Smooth muscle cell (in vitro differentiated cells): ENCODE results near the gene CHIT1. TPM values are rescaled to one million over a fixed set of nuclear protein-coding genes. Genes with fewer than 3 reads are reported as not detected.
"Not testable (repeated sequence)": the region's sequence is repeated elsewhere in the genome, so short reads cannot be mapped to it uniquely, and the experiment has no call there.

Experiments
- DNase-seq: peaks from one replicate; lab custom pipeline; 2025; ENCODE audit not compliant: unreplicated experiment; lab: John Stamatoyannopoulos, UW
- H2AFZ ChIP-seq: fragments of 200-600 bp; sonication (generic); 2 replicates; pipeline ENCODE4 v1.6.0; 2016; ENCODE audit warnings: antibody characterized with exemption, low read depth, mild to moderate bottlenecking
- H3F3A ChIP-seq: fragments of 200-600 bp; sonication (generic); 2 replicates; pipeline ENCODE4 v1.6.0; 2017; ENCODE audit warnings: antibody characterized with exemption, low read depth
- H3K27ac ChIP-seq: fragments of 200-600 bp; sonication (generic); 2 replicates; pipeline ENCODE4 v1.5.1; 2016; ENCODE audit warnings: low read depth, mild to moderate bottlenecking
- H3K27me3 ChIP-seq: fragments of 200-600 bp; sonication (generic); 2 replicates; pipeline ENCODE4 v1.6.1; 2016; ENCODE audit warnings: low read depth, mild to moderate bottlenecking
- H3K36me3 ChIP-seq: fragments of 200-600 bp; sonication (generic); 2 replicates; pipeline ENCODE4 v1.5.1; 2016; ENCODE audit warnings: low read depth
- H3K4me1 ChIP-seq: fragments of 200-600 bp; sonication (generic); 2 replicates; pipeline ENCODE4 v1.5.1; 2016; ENCODE audit warnings: low read depth
- H3K4me2 ChIP-seq: fragments of 200-600 bp; sonication (generic); 2 replicates; pipeline ENCODE4 v1.6.0; 2016; ENCODE audit warnings: mild to moderate bottlenecking
- H3K4me3 ChIP-seq: fragments of 200-600 bp; sonication (generic); 2 replicates; pipeline ENCODE4 v1.5.1; 2016; ENCODE audit warnings: mild to moderate bottlenecking
- H3K79me2 ChIP-seq: fragments of 200-600 bp; sonication (generic); 2 replicates; pipeline ENCODE4 v1.6.0; 2016; ENCODE audit warnings: low read depth, mild to moderate bottlenecking
- H3K9ac ChIP-seq: fragments of 200-600 bp; sonication (generic); 2 replicates; pipeline ENCODE4 v1.6.0; 2016; ENCODE audit warnings: low read depth
- H3K9me3 ChIP-seq: fragments of 200-600 bp; sonication (generic); replicated peaks from 2 replicates; pipeline ENCODE4 v1.5.1; 2016; ENCODE audit warnings: low read depth
- H4K20me1 ChIP-seq: fragments of 200-600 bp; sonication (generic); 2 replicates; pipeline ENCODE4 v1.6.0; 2016; ENCODE audit warnings: low read depth
- WGBS: methylation state at CpG from one replicate; pipeline ENCODE4 v1.1.7; 2016; ENCODE audit warnings: low lambda C conversion rate; 5-methylcytosine and 5-hydroxymethylcytosine counted together
- polyA plus RNA-seq: library from polyadenylated mRNA; unstranded; fragments of >200 nt; fragmentation: Nextera tagmentation; extraction: Ambion mirVana; gene quantifications from 2 replicates; pipeline ENCODE4 v1.2.1, GENCODE V29; 2016
- total RNA-seq: library from RNA; depleted of rRNA; stranded (reverse); fragments of >200 nt; gene quantifications from 2 replicates; pipeline ENCODE4 v1.2.3, GENCODE V29; 2014
- TF ChIP-seq, protein P1 (sequence below): fragments of 200-600 bp; sonication (generic); IDR thresholded peaks from 2 replicates; pipeline ENCODE4 v1.5.1; 2017; ENCODE audit warnings: borderline replicate concordance, mild to moderate bottlenecking, antibody characterized with exemption; ENCODE audit not compliant: insufficient read depth, poor library complexity, severe bottlenecking

The CHIT1 gene
- total and polyA plus RNA-seq, 2 experiments from 2014 or later, result not detected

DNA sequence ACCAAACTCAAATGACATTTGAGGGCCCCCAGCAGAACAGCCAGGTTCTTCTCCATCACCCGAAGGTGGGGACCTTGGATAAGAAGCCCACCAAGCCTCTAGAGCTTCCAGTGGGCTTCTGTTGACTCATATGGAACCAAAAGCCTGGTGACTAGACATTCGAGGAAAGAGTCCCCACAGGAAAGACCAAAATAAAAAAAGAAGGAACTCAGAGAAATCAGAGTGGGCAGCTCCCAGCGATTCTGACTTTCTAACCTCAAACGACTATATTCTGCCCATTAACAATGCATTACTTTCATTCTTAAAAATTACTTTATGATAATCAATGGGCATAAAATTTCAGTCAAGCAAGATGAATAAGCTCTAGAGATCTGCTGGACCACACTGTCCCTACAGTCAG lies 9.6 kb upstream of the CHIT1 start:
- Histone ChIP-seq H3K79me2 (no peaks in the 10 kb centered on the region), H3K36me3 (no peaks in the 10 kb centered on the region), H4K20me1 (no peaks in the 10 kb centered on the region), H3K27me3 (peaks cover 23% of the 10 kb centered on the region), H3K9ac (no peak overlapping the region), H3K4me3 (no peak overlapping the region), H3K4me1 (no peaks in the 10 kb centered on the region), H3K4me2 (no peak overlapping the region), H2AFZ (no peak overlapping the region), H3K9me3 (no peaks in the 10 kb centered on the region), H3F3A (no peaks in the 10 kb centered on the region), H3K27ac (no peak overlapping the region)
- DNase-seq, result no peak
- TF ChIP-seq, protein P1, sequence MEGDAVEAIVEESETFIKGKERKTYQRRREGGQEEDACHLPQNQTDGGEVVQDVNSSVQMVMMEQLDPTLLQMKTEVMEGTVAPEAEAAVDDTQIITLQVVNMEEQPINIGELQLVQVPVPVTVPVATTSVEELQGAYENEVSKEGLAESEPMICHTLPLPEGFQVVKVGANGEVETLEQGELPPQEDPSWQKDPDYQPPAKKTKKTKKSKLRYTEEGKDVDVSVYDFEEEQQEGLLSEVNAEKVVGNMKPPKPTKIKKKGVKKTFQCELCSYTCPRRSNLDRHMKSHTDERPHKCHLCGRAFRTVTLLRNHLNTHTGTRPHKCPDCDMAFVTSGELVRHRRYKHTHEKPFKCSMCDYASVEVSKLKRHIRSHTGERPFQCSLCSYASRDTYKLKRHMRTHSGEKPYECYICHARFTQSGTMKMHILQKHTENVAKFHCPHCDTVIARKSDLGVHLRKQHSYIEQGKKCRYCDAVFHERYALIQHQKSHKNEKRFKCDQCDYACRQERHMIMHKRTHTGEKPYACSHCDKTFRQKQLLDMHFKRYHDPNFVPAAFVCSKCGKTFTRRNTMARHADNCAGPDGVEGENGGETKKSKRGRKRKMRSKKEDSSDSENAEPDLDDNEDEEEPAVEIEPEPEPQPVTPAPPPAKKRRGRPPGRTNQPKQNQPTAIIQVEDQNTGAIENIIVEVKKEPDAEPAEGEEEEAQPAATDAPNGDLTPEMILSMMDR, result no peak
- 74% methylated on average over 4 of the region's 4 CpGs for WGBS

DNA sequence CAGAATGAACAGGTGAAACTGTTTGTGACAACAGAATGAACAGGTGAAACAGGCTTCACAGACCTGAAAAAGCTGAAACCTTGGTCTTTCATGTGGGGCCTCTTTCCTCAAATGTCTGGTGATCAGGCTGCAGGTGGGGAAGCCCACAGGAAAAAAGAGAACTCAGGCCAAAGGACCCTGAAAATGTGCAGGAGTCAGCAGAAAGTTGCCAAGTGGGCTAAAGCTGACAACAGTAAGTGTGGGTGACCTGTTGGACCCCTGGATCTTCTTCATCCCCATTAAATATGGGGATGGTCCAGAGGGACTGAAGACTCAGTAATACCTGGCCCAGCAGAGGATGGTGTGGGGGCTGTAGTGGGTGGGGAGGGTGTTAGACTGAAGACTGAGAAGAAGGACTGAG lies 9.1 kb upstream of the CHIT1 start:
- no peak overlapping the region for H3K4me3 ChIP-seq

DNA sequence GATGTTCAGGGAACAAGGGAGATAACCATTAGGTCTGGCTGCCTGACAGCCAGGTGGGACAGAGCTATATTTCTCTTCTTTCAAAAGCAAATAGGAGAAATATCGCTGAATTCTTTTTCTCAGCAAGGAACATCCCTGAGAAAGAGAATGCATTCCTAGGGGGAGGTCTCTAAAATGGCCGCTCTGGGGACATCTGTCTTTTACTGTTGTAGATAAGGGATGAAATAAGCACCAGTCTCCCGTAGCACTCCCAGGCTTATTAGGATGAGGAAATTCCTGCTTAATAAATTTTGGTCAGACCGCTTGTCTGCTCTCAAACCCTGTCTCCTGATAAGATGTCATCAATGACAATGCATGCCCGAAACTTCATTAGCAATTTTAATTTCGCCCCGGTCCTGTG lies 5.4 kb upstream of the CHIT1 start:
- H3K79me2 ChIP-seq, DNase-seq, H3F3A ChIP-seq, H3K36me3 ChIP-seq, H2AFZ ChIP-seq, H3K9ac ChIP-seq, H4K20me1 ChIP-seq, H3K27ac ChIP-seq, H3K9me3 ChIP-seq, H3K27me3 ChIP-seq, H3K4me1 ChIP-seq, H3K4me3 ChIP-seq, H3K4me2 ChIP-seq: not testable (repeated sequence)
- 91% methylated on average over 7 of the region's 7 CpGs for WGBS

More for the DNA sequence above, 9.1 kb upstream of the CHIT1 start:
- H4K20me1 ChIP-seq, result no peaks in the 10 kb centered on the region
- TF ChIP-seq, protein P1, result no peak
- H3K27me3 ChIP-seq, result peaks cover 17% of the 10 kb centered on the region
- DNase-seq, result no peak
- H2AFZ ChIP-seq, result no peak overlapping the region
- no peak overlapping the region for H3K27ac ChIP-seq
- H3K9ac ChIP-seq, result no peak overlapping the region
- H3K9me3 ChIP-seq, result no peaks in the 10 kb centered on the region
- no peaks in the 10 kb centered on the region for H3F3A ChIP-seq
- H3K79me2 ChIP-seq, result no peaks in the 10 kb centered on the region
- no peaks in the 10 kb centered on the region for H3K36me3 ChIP-seq
- no peaks in the 10 kb centered on the region for H3K4me1 ChIP-seq
- no peak overlapping the region for H3K4me2 ChIP-seq

DNA sequence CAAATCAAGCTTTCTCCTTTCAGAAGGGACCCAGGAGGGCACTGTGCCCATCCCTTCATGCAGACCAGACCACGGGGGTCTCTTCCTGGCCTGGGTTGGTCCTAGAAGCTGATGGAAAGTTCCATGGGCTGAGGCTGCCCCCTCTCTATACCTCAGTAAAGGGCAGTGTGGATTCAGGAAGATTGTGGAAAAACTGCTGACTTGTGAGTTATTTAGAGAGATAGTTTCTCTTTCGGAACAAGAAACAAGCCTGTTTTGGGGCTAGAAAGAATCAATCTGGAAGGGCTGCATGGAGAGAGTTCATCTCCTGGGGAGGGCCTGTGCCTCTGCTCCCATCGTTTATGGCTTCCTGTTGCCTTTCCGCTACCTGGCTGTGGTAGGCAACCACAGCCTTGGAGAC lies 803 bp downstream of the CHIT1 start:
- no peak overlapping the region for H3K4me2 ChIP-seq
- no peaks in the 10 kb centered on the region for H3K9me3 ChIP-seq
- no peaks in the 10 kb centered on the region for H3F3A ChIP-seq
- no peak for DNase-seq
- H3K27ac ChIP-seq, result no peak overlapping the region
- H3K79me2 ChIP-seq, result no peaks in the 10 kb centered on the region
- H4K20me1 ChIP-seq, result no peaks in the 10 kb centered on the region
- H3K9ac ChIP-seq, result no peak overlapping the region
- H2AFZ ChIP-seq, result no peak overlapping the region
- no peaks in the 10 kb centered on the region for H3K4me1 ChIP-seq
- WGBS, result 85% methylated on average over 4 of the region's 4 CpGs
- H3K36me3 ChIP-seq, result no peaks in the 10 kb centered on the region
- TF ChIP-seq, protein P1, result no peak
- H3K27me3 ChIP-seq, result peaks cover 13% of the 10 kb centered on the region
- no peak overlapping the region for H3K4me3 ChIP-seq
